CD14-positive monocyte (primary cell): ENCODE results near the gene HIVEP3. TPM values are rescaled to one million over a fixed set of nuclear protein-coding genes. Genes with fewer than 3 reads are reported as not detected.

Experiments
- DNase-seq, 3 donors: peaks; one replicate each; pipeline ENCODE4 v3.0.0-alpha.2; 2011 to 2022
- H2AFZ ChIP-seq: 2 replicates; pipeline ENCODE4 v1.6.0; 2012; ENCODE audit warnings: mild to moderate bottlenecking, low read depth, low read length, inconsistent platforms; ENCODE audit not compliant: insufficient read depth, poor library complexity, severe bottlenecking
- H3K27ac ChIP-seq, 2 donors: 1 replicate in 1 of 2; 2 replicates in 1 of 2; pipeline ENCODE4 v1.5.1; 2012 to 2013; ENCODE audit warnings: low read length in 2 of 2, control low read depth in 1 of 2, inconsistent platforms in 1 of 2, low read depth in 1 of 2, mild to moderate bottlenecking in 1 of 2
- H3K27me3 ChIP-seq, 2 donors: one replicate each; pipeline versions ENCODE4 v1.6.0 to v1.6.1; 2011 to 2013; ENCODE audit warnings: low read length in 2 of 2; ENCODE audit not compliant: control insufficient read depth in 2 of 2, insufficient read depth in 2 of 2
- H3K36me3 ChIP-seq, 2 donors: replicated peaks in 1 of 2; 1 replicate in 1 of 2; 2 replicates in 1 of 2; pipeline versions ENCODE4 v1.5.1 to v1.6.1; 2012 to 2013; ENCODE audit warnings: low read length in 2 of 2, control low read depth in 1 of 2, inconsistent platforms in 1 of 2, mild to moderate bottlenecking in 1 of 2; ENCODE audit not compliant: insufficient read depth in 2 of 2, control insufficient read depth in 1 of 2
- H3K4me1 ChIP-seq, 2 donors: 1 replicate in 1 of 2; 2 replicates in 1 of 2; pipeline versions ENCODE4 v1.5.1 to v1.6.1; 2012 to 2013; ENCODE audit warnings: low read length in 2 of 2, control low read depth in 1 of 2, inconsistent platforms in 1 of 2, mild to moderate bottlenecking in 1 of 2, moderate library complexity in 1 of 2; ENCODE audit not compliant: insufficient read depth in 2 of 2, control insufficient read depth in 1 of 2
- H3K4me2 ChIP-seq: replicated peaks from 2 replicates; pipeline ENCODE3; 2012; ENCODE audit warnings: low read length, moderate library complexity, mild to moderate bottlenecking; ENCODE audit not compliant: poor library complexity, severe bottlenecking; ENCODE audit errors: extremely low read depth
- H3K4me3 ChIP-seq, 3 experiments: fragments of 200-600 bp in 1 of 3; sonication (generic) in 1 of 3; replicated peaks in 1 of 3; 1 replicate in 2 of 3; 2 replicates in 1 of 3; pipeline ENCODE4 v1.5.1; 2011 to 2013; ENCODE audit warnings: low read length in 3 of 3, mild to moderate bottlenecking in 3 of 3, control low read depth in 2 of 3, low read depth in 2 of 3, inconsistent platforms in 1 of 3, moderate library complexity in 1 of 3
- H3K79me2 ChIP-seq: 2 replicates; pipeline ENCODE4 v1.6.0; 2012; ENCODE audit warnings: mild to moderate bottlenecking, control low read depth, inconsistent platforms, low read length, moderate library complexity; ENCODE audit not compliant: insufficient read depth
- H3K9ac ChIP-seq: 2 replicates; pipeline ENCODE4 v1.6.0; 2017; ENCODE audit warnings: low read length, mild to moderate bottlenecking; ENCODE audit not compliant: insufficient read depth, poor library complexity, severe bottlenecking
- H3K9me3 ChIP-seq, 2 donors: replicated peaks in 1 of 2; 1 replicate in 1 of 2; 2 replicates in 1 of 2; pipeline versions ENCODE4 v1.5.1 to v1.6.1; 2012 to 2013; ENCODE audit warnings: low read length in 2 of 2, control low read depth in 1 of 2; ENCODE audit not compliant: control insufficient read depth in 1 of 2, insufficient read depth in 1 of 2
- H4K20me1 ChIP-seq: 2 replicates; pipeline ENCODE4 v1.6.0; 2012; ENCODE audit warnings: mild to moderate bottlenecking, low read length, control low read depth, moderate library complexity; ENCODE audit not compliant: insufficient read depth
- H3K27ac Mint-ChIP-seq, 7 donors: one replicate each; pipeline ENCODE4 v1.8.0; 2020; ENCODE audit warnings: mild to moderate bottlenecking in 7 of 7, mixed read lengths in 7 of 7, moderate library complexity in 6 of 7, inconsistent platforms in 2 of 7
- H3K27me3 Mint-ChIP-seq, 3 donors: one replicate each; pipeline ENCODE4 v1.8.0; 2021 to 2022; ENCODE audit warnings: low read depth in 3 of 3, mild to moderate bottlenecking in 3 of 3, mixed read lengths in 3 of 3, moderate library complexity in 3 of 3, inconsistent platforms in 1 of 3
- H3K36me3 Mint-ChIP-seq, 2 donors: one replicate each; pipeline ENCODE4 v1.8.0; 2020; ENCODE audit warnings: mixed read lengths in 2 of 2, inconsistent platforms in 1 of 2, mild to moderate bottlenecking in 1 of 2
- H3K4me1 Mint-ChIP-seq: one replicate; pipeline ENCODE4 v1.8.0; 2020; ENCODE audit warnings: mild to moderate bottlenecking, mixed read lengths
- H3K4me3 Mint-ChIP-seq, 2 donors: one replicate each; pipeline ENCODE4 v1.8.0; 2020; ENCODE audit warnings: mild to moderate bottlenecking in 2 of 2, mixed read lengths in 2 of 2, moderate library complexity in 1 of 2
- H3K9me3 Mint-ChIP-seq, 7 donors: one replicate each; pipeline ENCODE4 v1.8.0; 2020 to 2022; ENCODE audit warnings: mixed read lengths in 7 of 7, mild to moderate bottlenecking in 6 of 7, moderate library complexity in 6 of 7, inconsistent platforms in 2 of 7
- WGBS: methylation state at CpG from one replicate; pipeline ENCODE4 v1.1.5; 2013; ENCODE audit warnings: missing lambda C conversion rate; ENCODE audit not compliant: insufficient coverage; 5-methylcytosine and 5-hydroxymethylcytosine counted together
- intact Hi-C, 2 donors: fragments of 100-400 bp; cut with micrococcal nuclease; formaldehyde crosslinking; loops; one replicate each; pipeline versions ENCODE4 v1.15.0 to v1.15.1; 2023
- polyA plus RNA-seq, 3 donors: library from polyadenylated mRNA; depleted of rRNA in 1 of 3; unstranded in 2 of 3; stranded (reverse) in 1 of 3; fragments of 300-500 nt in 2 of 3; fragments of >200 nt in 1 of 3; fragmentation: Illumina TruSeq in 2 of 3; gene quantifications; 1 replicate in 2 of 3; 2 replicates in 1 of 3; pipeline ENCODE4 v1.2.3, GENCODE V29; 2012 to 2021
- TF ChIP-seq, protein P1 (sequence below): fragments of 200-600 bp; IDR thresholded peaks from one replicate; pipeline ENCODE4 v1.8.0; 2022; ENCODE audit warnings: antibody characterized with exemption, mild to moderate bottlenecking

The HIVEP3 gene
- polyA plus RNA-seq, 3 donors: 1.2 to 3.7 (median 1.8) TPM

- Histone ChIP-seq H3K4me3 (no peak overlapping the region), H3K4me1 (peaks cover 22 to 29% of the 10 kb centered on the region in 2 donors), H3K27ac (no peak overlapping the region), H4K20me1 (no peaks in the 10 kb centered on the region), H3K79me2 (no peaks in the 10 kb centered on the region), H3K9ac (no peak overlapping the region), H3K36me3 (no peaks in the 10 kb centered on the region), H3K4me2 (no peak overlapping the region), H3K9me3 (peaks cover 0 to 10% of the 10 kb centered on the region in 2 donors), H2AFZ (no peak overlapping the region), H3K27me3 (no peaks in the 10 kb centered on the region)
- WGBS: no CpG with 5 or more reads among the region's 3 CpGs
- TF ChIP-seq, protein P1, sequence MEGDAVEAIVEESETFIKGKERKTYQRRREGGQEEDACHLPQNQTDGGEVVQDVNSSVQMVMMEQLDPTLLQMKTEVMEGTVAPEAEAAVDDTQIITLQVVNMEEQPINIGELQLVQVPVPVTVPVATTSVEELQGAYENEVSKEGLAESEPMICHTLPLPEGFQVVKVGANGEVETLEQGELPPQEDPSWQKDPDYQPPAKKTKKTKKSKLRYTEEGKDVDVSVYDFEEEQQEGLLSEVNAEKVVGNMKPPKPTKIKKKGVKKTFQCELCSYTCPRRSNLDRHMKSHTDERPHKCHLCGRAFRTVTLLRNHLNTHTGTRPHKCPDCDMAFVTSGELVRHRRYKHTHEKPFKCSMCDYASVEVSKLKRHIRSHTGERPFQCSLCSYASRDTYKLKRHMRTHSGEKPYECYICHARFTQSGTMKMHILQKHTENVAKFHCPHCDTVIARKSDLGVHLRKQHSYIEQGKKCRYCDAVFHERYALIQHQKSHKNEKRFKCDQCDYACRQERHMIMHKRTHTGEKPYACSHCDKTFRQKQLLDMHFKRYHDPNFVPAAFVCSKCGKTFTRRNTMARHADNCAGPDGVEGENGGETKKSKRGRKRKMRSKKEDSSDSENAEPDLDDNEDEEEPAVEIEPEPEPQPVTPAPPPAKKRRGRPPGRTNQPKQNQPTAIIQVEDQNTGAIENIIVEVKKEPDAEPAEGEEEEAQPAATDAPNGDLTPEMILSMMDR: no peak
- H3K36me3 Mint-ChIP-seq: peaks cover 0 to 1% of the 10 kb centered on the region in 2 donors
- intact Hi-C loops: no loop called here
- peak in 1 of 3 donors; percentile 84 for DNase-seq
- peaks cover 0 to 3% (median 0%) of the 10 kb centered on the region in 3 donors for H3K27me3 Mint-ChIP-seq
- peaks cover 35% of the 10 kb centered on the region for H3K4me1 Mint-ChIP-seq
- H3K27ac Mint-ChIP-seq: no peak overlapping the region
- H3K9me3 Mint-ChIP-seq: peaks cover 2 to 7% (median 4%) of the 10 kb centered on the region in 7 donors
- no peak overlapping the region for H3K4me3 Mint-ChIP-seq
Observed at GRCh38 chr1:41758904-41759548, 159.7 kb downstream of the HIVEP3 start.

GRCh38 chr1:41758500-41758899 is 160.2 kb downstream of the HIVEP3 start:
- Histone ChIP-seq H3K4me3 (no peak overlapping the region), H3K79me2 (no peaks in the 10 kb centered on the region), H3K27ac (no peak overlapping the region), H3K36me3 (no peaks in the 10 kb centered on the region), H2AFZ (no peak overlapping the region), H3K27me3 (no peaks in the 10 kb centered on the region), H3K9ac (no peak overlapping the region), H3K4me1 (peaks cover 22 to 29% of the 10 kb centered on the region in 2 donors), H3K9me3 (peaks cover 0 to 10% of the 10 kb centered on the region in 2 donors), H3K4me2 (no peak overlapping the region), H4K20me1 (no peaks in the 10 kb centered on the region)
- WGBS: 100% methylated on average over 2 of the region's 2 CpGs
- Mint-ChIP-seq H3K4me1 (peaks cover 35% of the 10 kb centered on the region), H3K27ac (no peak overlapping the region), H3K4me3 (no peak overlapping the region), H3K9me3 (peaks cover 2 to 7% (median 4%) of the 10 kb centered on the region in 7 donors), H3K36me3 (peaks cover 0 to 1% of the 10 kb centered on the region in 2 donors), H3K27me3 (peaks cover 0 to 3% (median 0%) of the 10 kb centered on the region in 3 donors)
- intact Hi-C loops: no loop called here
- no peak for DNase-seq
- TF ChIP-seq, protein P1: no peak
